Keratinocyte (primary cell): ENCODE results near the gene HACE1.

Experiments used
- CTCF ChIP-seq, 3 experiments: IDR thresholded peaks in 1 of 3; conservative IDR thresholded peaks in 1 of 3; optimal IDR thresholded peaks in 1 of 3; 2 replicates in 2 of 3; 3 replicates in 1 of 3; pipeline versions ENCODE3 to v1.5.1; 2011; ENCODE audit warnings: low read length in 3 of 3, mild to moderate bottlenecking in 3 of 3, moderate library complexity in 2 of 3, control low read depth in 1 of 3, inconsistent platforms in 1 of 3; ENCODE audit not compliant: insufficient read depth in 2 of 3; ENCODE audit errors: extremely low read depth in 1 of 3
- EZH2 ChIP-seq: IDR thresholded peaks from one replicate; pipeline ENCODE4 v1.6.1; 2012; ENCODE audit warnings: inconsistent platforms, mild to moderate bottlenecking, low read length, moderate library complexity

GRCh38 chr6:104771258-104771832 lies 88.4 kb downstream of the HACE1 start:
- TF ChIP-seq CTCF (optimal IDR thresholded peaks at IDR 0.05 in 1 of 3, IDR thresholded peaks at IDR 0.05 in 1 of 3, conservative IDR thresholded peaks at IDR 0.05 in 1 of 3; ENCODE audit: extremely low read depth in 1 of 3, insufficient read depth in 2 of 3, low read length in 3 of 3): no peak
- no peak for TF ChIP-seq EZH2
